HT1080 (cell line): ENCODE results near the gene PCDH15. TPM values are rescaled to one million over a fixed set of nuclear protein-coding genes. Genes with fewer than 3 reads are reported as not detected.
A peak's percentile ranks its signal among the peaks of the same experiment; 100 is the strongest.
"Not testable (repeated sequence)": the region's sequence is repeated elsewhere in the genome, so short reads cannot be mapped to it uniquely, and the experiment has no call there.

Experiments used
- DNase-seq: peaks from one replicate; pipeline ENCODE4 v3.0.0-alpha.2; 2015; ENCODE audit warnings: low read depth
- total RNA-seq: library from RNA; depleted of rRNA; stranded (reverse); fragments of >200 nt; shearing (Covaris generic); gene quantifications from 2 replicates; pipeline ENCODE4 v1.2.3, GENCODE V29; 2014

The PCDH15 gene
- total RNA-seq, 1 experiment from 2014 or later: 0.14 TPM

DNA sequence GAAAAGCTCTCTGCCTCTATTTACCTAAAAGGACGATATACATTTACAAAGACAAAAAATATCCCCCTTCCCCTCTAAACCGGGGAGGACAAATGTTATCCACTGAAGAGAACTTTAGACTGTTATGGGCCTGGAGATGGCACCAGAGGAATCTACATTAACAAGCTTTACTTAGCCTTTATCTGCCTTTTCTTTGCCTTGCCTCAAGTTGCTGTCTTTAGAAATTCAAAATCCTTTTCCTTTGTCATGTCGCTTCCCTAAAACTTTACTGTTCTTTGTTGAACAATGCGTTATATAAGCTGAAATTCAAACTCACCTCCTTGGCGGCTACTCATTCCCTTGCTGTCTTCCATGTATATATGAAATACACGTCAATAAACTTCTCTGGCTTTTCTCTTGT is 405.0 kb downstream of the PCDH15 start:
- DNase-seq: no peak

- not testable (repeated sequence) for DNase-seq
Observed at GRCh38 chr10:54394598-54394997, 406.4 kb downstream of the PCDH15 start.

- DNase-seq: no peak
Observed at GRCh38 chr10:54372179-54372578, 428.9 kb downstream of the PCDH15 start.

- DNase-seq: no peak
Observed at GRCh38 chr10:54368984-54369383, 432.0 kb downstream of the PCDH15 start.

GRCh38 chr10:54363390-54363789 is 437.6 kb downstream of the PCDH15 start:
- no peak for DNase-seq

DNA sequence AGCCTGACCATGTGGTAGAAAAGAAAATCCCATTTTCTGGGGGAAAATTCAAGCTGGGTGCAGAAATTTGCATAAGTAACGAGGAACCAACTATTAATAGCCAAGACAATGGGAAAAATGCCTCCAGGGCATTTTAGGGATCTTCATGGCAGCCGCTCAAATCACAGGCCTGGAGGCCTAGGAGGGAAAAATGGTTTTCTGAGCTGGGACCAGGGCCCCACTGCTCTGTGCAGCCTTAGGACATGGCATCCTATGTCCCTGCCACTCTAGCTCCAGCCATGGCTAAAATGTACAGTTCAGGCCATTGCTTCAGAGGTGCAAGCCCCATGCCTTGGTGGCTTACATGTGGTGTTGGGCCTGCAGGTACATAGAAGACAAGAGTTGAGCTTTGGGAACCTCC is 459.0 kb downstream of the PCDH15 start:
- no peak for DNase-seq

GRCh38 chr10:54335296-54335695 is 465.7 kb downstream of the PCDH15 start:
- DNase-seq: no peak

DNA sequence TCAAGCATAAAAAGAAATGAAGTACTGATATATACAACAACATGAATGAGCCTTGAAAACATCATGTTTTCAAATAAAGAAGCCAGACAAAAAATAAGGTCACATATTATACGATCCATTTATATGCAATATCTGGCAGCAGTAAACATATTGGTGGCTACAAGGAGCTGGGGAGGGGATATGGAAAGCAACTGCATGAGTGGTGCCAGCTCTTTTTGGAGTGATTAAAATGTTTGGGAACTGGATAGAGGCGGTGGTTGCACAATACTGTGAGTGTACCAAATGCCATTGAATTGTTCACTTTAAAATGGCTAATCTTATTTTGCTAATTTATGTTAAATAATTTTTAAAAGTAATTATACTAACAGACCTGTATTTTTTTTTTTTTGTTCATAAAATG is 481.7 kb downstream of the PCDH15 start:
- DNase-seq: no peak

DNA sequence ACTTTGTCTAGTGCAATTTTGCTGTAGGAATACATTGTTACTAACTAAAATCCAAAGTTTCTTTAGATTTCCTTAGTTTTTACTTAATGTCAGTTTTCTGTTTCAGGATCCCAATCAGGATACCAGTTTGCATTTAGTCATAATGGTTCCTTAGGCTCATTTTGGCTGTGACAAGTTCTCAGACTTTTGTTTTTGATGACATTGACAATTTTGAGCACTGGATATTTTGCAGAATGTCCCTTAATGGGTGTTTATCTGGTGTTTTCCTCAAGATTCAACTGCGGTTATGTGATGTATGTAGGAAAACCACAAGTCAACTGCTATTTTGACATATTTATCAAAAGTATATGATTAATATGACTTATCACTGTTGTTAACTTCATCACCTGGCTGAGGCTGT is 482.6 kb downstream of the PCDH15 start:
- no peak for DNase-seq

GRCh38 chr10:54314430-54314829 is 486.6 kb downstream of the PCDH15 start:
- no peak for DNase-seq

DNA sequence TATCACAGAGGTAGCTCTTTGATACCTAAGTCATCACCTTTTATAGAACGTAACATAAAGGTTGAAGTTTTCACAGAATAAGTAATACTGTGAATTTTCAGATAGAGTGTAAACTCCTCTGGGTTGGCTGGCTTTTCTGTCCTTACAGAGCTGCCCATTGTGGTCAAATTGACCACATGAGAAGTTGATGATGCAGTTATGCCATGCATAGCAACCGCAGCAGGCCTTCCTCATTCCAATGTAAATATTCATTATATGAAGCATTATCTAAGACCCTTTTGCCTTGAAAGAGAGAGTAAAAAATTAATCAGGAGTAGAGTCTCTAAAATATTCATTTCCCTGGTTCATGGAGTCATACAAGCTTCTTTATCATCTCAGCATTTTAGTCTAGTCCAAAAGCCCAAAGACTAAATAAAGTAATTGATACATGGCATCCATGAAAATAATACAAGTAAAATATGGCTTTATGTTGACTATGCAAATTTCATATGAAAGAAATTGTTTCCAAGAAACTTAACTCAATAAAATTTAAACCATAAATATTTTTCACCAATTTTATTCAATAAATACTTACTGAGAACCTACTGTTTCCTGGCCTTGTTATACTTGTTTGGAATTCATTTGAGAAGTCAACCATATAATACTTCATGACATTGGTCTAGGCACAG is 516.4 kb downstream of the PCDH15 start:
- DNase-seq: peak; percentile 86

GRCh38 chr10:54282012-54282411 is 519.0 kb downstream of the PCDH15 start:
- no peak for DNase-seq

GRCh38 chr10:54266395-54266794 is 534.6 kb downstream of the PCDH15 start:
- no peak for DNase-seq

GRCh38 chr10:54262726-54263125 is 538.3 kb downstream of the PCDH15 start:
- DNase-seq: no peak

DNA sequence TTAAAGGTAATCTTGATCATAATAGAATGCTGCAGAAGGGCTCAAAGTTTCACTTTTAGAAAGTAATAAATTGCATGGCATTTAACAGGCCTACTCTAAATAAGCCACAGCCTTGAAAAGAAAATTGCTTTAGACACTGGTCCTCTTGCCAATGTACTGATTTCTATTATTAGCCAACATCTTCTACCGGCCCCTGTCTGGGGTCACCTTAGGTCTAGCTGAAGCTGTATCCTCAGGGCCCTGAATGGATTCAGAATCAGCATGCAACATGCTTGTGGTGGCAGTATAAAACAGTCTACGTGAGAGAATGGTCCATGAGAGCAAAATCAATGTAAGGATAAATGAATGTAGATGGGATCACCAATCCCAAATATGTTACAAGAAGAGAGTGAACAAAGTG is 541.9 kb downstream of the PCDH15 start:
- DNase-seq: no peak

GRCh38 chr10:54234832-54235231 is 566.2 kb downstream of the PCDH15 start:
- DNase-seq: no peak

GRCh38 chr10:54203401-54203800 is 597.6 kb downstream of the PCDH15 start:
- DNase-seq: peak; percentile 68

DNA sequence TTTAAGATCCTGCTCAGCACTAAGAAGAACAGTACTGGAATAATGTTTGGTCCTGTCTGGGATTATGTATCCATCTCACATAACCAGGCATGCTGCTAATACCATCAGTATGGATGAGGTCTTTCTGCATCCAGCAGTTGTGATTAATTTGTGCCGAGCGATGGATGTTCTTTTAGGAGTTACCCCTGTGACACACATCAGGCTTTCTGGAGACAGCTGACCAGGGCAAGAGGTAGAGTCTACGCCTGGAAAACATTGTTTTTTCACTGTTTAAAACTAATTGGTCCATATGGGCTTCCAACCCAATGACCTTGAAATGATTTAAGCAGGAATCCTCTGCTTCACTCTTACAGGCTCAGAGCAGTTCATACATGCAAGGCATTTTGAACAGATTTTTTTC is 603.0 kb downstream of the PCDH15 start:
- no peak for DNase-seq

DNA sequence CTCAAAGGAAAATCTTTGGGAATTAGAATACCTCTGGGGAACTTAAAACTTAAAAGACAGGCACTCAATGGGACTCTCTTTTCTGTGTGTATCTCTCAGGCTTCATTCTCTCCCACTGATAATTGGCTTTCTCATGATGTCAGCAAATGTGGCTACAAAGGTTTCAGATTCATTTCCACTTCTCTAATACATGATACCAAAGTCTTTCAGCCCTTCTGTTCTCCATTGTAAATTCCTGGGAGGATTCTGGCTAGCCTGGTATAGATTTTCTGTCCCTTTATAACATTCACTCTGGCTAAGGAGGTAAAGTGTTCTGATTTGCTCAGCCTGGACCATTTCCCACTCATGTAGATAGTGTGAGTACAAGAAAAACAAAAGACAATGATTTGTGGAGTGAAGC is 606.2 kb downstream of the PCDH15 start:
- no peak for DNase-seq

DNA sequence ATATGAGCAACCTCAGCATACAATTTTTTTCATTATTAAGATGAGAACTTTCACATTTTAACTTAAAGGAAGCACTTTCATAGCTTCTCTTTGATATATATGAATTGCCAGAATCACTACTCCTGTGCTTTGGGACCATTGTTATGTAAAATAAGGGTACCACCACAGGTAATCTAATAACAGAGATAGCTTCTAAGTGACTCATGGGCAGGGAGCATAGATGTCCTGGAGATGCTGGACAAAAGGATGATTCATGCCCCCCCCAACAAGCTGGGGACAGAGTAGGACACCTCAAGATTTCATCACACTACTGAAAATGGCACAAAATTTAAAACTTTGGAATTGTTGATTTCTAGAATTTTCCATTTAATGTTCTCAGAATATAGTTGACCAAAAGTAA is 641.1 kb downstream of the PCDH15 start:
- no peak for DNase-seq

DNA sequence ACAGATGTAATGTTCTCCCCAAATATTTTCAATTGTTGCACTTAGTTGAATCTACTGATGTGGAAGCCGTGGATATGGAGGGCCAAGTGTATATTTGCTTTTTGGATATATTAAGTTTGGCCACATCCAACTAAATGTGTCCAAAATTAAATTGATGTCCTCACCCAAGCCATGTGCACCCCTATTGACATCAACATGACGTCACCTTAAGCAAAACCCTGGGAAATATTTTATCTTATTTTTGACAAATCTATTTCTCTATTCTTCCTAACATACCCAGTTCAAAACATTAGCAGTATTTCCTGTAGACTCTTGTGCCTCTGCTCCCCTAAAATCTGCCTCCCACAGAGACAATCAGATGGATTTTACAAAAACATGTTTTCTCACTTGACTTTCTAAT is 652.5 kb downstream of the PCDH15 start:
- DNase-seq: no peak

DNA sequence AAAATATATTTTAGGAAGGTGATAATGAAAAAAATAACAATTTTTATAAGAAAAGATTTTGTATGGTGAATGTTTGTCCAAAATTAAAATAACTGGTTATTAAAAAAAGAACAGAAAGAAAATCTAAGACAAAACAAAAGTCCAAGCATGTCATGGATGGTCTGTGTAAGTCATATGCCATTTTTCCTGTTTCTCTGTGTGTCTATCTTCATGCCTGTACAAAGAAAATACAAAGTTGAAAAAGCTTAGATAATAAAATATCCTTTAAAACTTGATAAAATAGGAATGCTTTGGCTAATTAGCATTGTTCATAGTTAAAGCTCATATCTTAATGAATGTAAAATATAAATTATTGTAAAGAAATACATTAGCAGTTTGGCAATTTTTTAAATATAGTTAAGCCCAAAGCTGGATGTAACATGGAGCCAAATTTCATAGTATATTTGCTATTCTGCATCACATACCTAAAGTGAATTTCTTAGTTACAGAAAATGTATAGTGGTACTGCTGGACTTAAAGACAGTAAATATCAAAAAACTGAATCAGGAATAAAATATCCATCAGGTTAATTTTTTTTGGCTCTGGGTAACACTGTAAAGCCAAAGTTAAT is 661.1 kb downstream of the PCDH15 start:
- no peak for DNase-seq

DNA sequence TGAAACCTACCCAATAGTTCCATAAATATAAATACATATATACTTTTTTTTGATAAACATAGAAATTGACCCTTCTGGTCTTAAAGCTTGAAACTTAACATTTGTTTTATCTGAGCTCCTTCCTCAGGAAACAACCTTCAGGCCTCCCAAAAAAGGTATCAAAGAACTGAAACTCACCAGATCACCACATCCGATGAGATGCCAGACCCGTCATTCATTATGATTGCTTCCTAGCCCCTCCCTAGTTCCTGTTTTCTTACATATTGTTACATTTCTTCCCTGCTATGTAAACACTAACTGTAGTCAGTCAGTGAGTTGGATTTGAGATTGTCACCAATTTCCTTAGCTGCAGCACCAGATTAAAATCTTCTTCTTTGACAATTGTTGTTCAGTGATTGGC is 663.6 kb downstream of the PCDH15 start:
- DNase-seq: no peak
